ENCODE results near the gene GABBR1. TPM values are rescaled to one million over a fixed set of nuclear protein-coding genes. Genes with fewer than 3 reads are reported as not detected.

Gene GABBR1
- total RNA-seq, 4 donors from 2014 or later = 15.0 to 49.5 (median 20.6) TPM

DNA sequence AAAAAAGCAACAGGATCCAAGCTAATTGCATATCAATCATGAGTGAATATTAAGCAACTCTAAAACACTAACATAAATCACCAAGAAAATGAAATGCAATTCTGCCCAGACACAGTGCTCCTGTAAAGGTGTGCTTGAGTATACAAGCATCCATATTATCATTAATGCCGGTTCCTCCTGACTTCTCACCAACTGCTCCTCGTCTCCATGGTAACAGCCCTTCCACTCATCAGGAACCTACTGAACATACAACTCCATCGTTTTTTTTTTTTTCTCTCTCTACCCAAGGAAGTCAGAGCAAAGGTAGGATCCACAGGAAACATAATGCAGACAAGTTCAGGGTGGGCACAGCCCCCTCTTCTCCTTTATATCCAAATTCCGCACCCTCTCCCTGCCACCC is 12.4 kb downstream of the GABBR1 start:
- DNase-seq (ENCODE audit: low spot score in 2 of 2) = no peak
- WGBS, 2 donors = 79 to 82% methylated on average over 4 of the region's 4 CpGs
- TF ChIP-seq CTCF (IDR thresholded peaks at IDR 0.05) = no peak
- TF ChIP-seq POLR2A (IDR thresholded peaks at IDR 0.05) = no peak
- intact Hi-C loops (cut with DNase I; ENCODE audit: low total_unique reads) = no loop called here
- no peak overlapping the region for H3K4me3 ChIP-seq (ENCODE audit: low read depth, poor library complexity, severe bottlenecking)

- intact Hi-C loops (cut with DNase I; ENCODE audit: low total_unique reads) = no loop called here
- 59 to 73% methylated on average over 1 of the region's 1 CpG for WGBS, 2 donors
- DNase-seq (ENCODE audit: low spot score in 2 of 2) = no peak
- TF ChIP-seq CTCF (IDR thresholded peaks at IDR 0.05) = no peak
- no peak for TF ChIP-seq POLR2A (IDR thresholded peaks at IDR 0.05)
- no peak overlapping the region for H3K4me3 ChIP-seq (ENCODE audit: low read depth, poor library complexity, severe bottlenecking)
These were observed 13.3 kb downstream of the GABBR1 start for GRCh38 chr6:29619578-29620160.

DNA sequence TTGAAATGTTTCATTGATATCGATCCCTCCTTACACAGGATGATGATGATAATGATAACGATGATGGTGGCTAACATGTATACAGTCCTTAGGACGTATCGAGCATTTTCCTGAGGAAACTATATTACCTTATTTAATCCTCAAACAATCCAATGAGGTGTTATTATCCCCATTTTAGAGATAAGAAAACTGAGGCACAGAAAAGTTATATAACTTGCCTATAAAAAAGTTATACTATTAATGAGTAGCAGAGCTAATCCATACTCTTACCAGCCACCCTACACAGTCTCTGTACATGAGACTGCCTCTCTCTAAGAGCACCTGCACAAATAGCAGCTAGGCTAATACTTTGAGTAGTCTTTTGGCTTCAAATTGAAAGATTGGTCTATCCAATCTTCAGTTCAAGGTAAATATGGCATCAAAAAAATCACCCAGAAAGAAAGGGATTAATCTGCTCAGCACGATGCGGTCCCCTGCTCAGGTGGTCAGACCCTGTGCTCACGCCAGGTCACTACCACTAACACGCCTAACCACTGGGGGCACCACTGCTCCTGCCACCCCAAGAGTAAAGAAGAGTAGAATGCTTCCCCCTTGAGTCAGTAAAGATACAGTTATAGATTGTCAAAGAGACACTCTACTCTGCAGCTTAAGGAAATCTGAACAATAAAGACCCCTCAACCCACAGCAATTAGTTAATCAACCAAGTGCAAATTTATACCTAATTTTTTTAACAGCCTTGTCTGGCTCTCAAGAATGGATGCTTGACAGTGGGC is 15.0 kb downstream of the GABBR1 start:
- no peak for DNase-seq (ENCODE audit: low spot score in 2 of 2)
- TF ChIP-seq POLR2A (IDR thresholded peaks at IDR 0.05) (no peak), CTCF (IDR thresholded peaks at IDR 0.05) (no peak)
- H3K4me3 ChIP-seq (ENCODE audit: low read depth, poor library complexity, severe bottlenecking) = no peak overlapping the region
- intact Hi-C loops (cut with DNase I; ENCODE audit: low total_unique reads) = no loop called here
- 94 to 96% methylated on average over 8 of the region's 8 CpGs for WGBS, 2 donors

DNA sequence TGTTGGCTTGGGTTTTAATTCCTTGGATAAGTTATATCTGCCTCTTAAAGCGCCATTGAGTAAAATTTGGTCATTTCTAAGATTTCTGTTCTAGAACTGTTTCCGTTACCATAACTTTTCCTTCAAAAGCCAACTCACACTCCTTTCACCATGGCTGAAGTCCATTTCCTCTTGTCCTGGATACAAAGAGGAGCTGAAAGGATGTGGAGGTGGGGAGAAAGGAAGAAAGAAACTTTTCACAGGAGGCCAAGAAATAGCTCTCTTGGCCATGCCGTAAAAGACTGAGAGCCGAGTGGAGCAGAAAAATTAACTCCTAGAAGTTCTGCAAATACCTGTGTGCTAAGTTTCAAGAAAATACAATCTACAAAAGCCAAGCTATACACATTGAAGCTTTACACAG is 21.6 kb downstream of the GABBR1 start:
- 80 to 85% methylated on average over 4 of the region's 4 CpGs for WGBS, 2 donors
- no peak for TF ChIP-seq CTCF (IDR thresholded peaks at IDR 0.05)
- no peak for DNase-seq (ENCODE audit: low spot score in 2 of 2)
- intact Hi-C loops (cut with DNase I; ENCODE audit: low total_unique reads) = no loop called here
- H3K4me3 ChIP-seq (ENCODE audit: low read depth, poor library complexity, severe bottlenecking) = no peak overlapping the region

GRCh38 chr6:29610540-29610939 is 22.4 kb downstream of the GABBR1 start:
- intact Hi-C loops (cut with DNase I; ENCODE audit: low total_unique reads) = no loop called here
- H3K4me3 ChIP-seq (ENCODE audit: low read depth, poor library complexity, severe bottlenecking) = no peak overlapping the region
- DNase-seq (ENCODE audit: low spot score in 2 of 2) = no peak
- 76 to 91% methylated on average over 4 of the region's 4 CpGs for WGBS, 2 donors
- TF ChIP-seq POLR2A (IDR thresholded peaks at IDR 0.05) (no peak), CTCF (IDR thresholded peaks at IDR 0.05) (no peak)
